Bronchial epithelial cell (primary cell): Measurements from ENCODE around the gene RANBP1. TPM values are rescaled to one million over a fixed set of nuclear protein-coding genes. Genes with fewer than 3 reads are reported as not detected.
A peak's percentile ranks its signal among the peaks of the same experiment; 100 is the strongest.
"Not testable (repeated sequence)": the region's sequence is repeated elsewhere in the genome, so short reads cannot be mapped to it uniquely, and the experiment has no call there.

Experiments used
- DNase-seq: peaks from one replicate; pipeline ENCODE4 v3.0.0-alpha.2; 2010; ENCODE audit warnings: low read depth
- FAIRE-seq: peaks from 2 replicates; lab custom pipeline; 2011; peaks lifted over from hg19 to GRCh38; lab: Jason Lieb, UNC
- H3K27me3 ChIP-seq: 2 replicates; pipeline ENCODE4 v1.5.1; 2011; ENCODE audit warnings: low read length; ENCODE audit not compliant: control insufficient read depth, insufficient read depth
- H3K36me3 ChIP-seq: 2 replicates; pipeline ENCODE4 v1.5.1; 2011; ENCODE audit warnings: low read length; ENCODE audit not compliant: control insufficient read depth, insufficient read depth
- H3K4me3 ChIP-seq: 2 replicates; pipeline ENCODE4 v1.5.1; 2011; ENCODE audit warnings: mild to moderate bottlenecking, low read depth, low read length, control low read depth
- CTCF ChIP-seq: IDR thresholded peaks from 2 replicates; pipeline ENCODE4 v1.5.1; 2011; ENCODE audit warnings: mild to moderate bottlenecking, moderate library complexity, low read length, control low read depth, inconsistent platforms; ENCODE audit not compliant: insufficient read depth, severe bottlenecking
- total RNA-seq: library from RNA; depleted of rRNA; stranded (reverse); fragments of >200 nt; gene quantifications from 2 replicates; pipeline ENCODE4 v1.2.1, GENCODE V29; 2014

Gene RANBP1
- 147 and 263 TPM in 2 replicates for total RNA-seq

GRCh38 chr22:20115691-20116375 lies at the start of gene RANBP1:
Gene RANBP1 (plus strand): TSS chr22:20116104. CDS start chr22:20116185, 81 bp downstream.
- peaks cover 38% of the 10 kb centered on the region for H3K36me3 ChIP-seq

GRCh38 chr22:20066617-20067383 lies 49.1 kb upstream of the RANBP1 start:
- no peak for TF ChIP-seq CTCF
- FAIRE-seq, result no peak

More at GRCh38 chr22:20115691-20116375, at the start of gene RANBP1:
- FAIRE-seq, result no peak
- Histone ChIP-seq H3K27me3 (no peaks in the 10 kb centered on the region), H3K4me3 (peak within 1 kb of the TSS; percentile 97)
- DNase-seq, result no peak
- TF ChIP-seq CTCF, result no peak

GRCh38 chr22:20067384-20067682 lies 48.6 kb upstream of the RANBP1 start:
- not testable (repeated sequence) for H3K27me3 ChIP-seq, FAIRE-seq, DNase-seq, H3K4me3 ChIP-seq, H3K36me3 ChIP-seq

More at GRCh38 chr22:20066617-20067383, 49.1 kb upstream of the RANBP1 start:
- H3K27me3 ChIP-seq, result no peaks in the 10 kb centered on the region
- H3K36me3 ChIP-seq, result peaks cover 4% of the 10 kb centered on the region
- DNase-seq, result no peak
- no peak overlapping the region for H3K4me3 ChIP-seq

- Histone ChIP-seq H3K4me3 (no peak overlapping the region), H3K27me3 (no peaks in the 10 kb centered on the region), H3K36me3 (peaks cover under 1% of the 10 kb centered on the region)
- no peak for TF ChIP-seq CTCF
- FAIRE-seq, result no peak
- DNase-seq, result no peak
Measured at GRCh38 chr22:20068640-20069039, 47.3 kb upstream of the RANBP1 start.

- Histone ChIP-seq H3K36me3 (no peaks in the 10 kb centered on the region), H3K27me3 (no peaks in the 10 kb centered on the region), H3K4me3 (no peak overlapping the region)
- no peak for DNase-seq
- TF ChIP-seq CTCF, result no peak
- no peak for FAIRE-seq
Measured at GRCh38 chr22:20069331-20070042, 46.4 kb upstream of the RANBP1 start.

GRCh38 chr22:20071524-20071972 lies 44.4 kb upstream of the RANBP1 start:
- Histone ChIP-seq H3K27me3 (no peaks in the 10 kb centered on the region), H3K4me3 (no peak overlapping the region), H3K36me3 (no peaks in the 10 kb centered on the region)
- TF ChIP-seq CTCF, result no peak
- no peak for DNase-seq
- FAIRE-seq, result no peak
